HepG2 (cell line): Measurements from ENCODE around the gene STPG4. TPM values are rescaled to one million over a fixed set of nuclear protein-coding genes. Genes with fewer than 3 reads are reported as not detected.

Experiments
- ATAD3A ChIP-seq: sonication (generic); formaldehyde crosslinking; IDR thresholded peaks from 2 replicates; pipeline ENCODE4 v1.4.0; 2020; ENCODE audit warnings: missing genetic modification reagents
- DPF2 ChIP-seq: sonication (generic); formaldehyde crosslinking; IDR thresholded peaks from 2 replicates; pipeline ENCODE4 v1.4.0; 2020; ENCODE audit warnings: mild to moderate bottlenecking, low read depth, missing genetic modification reagents, borderline replicate concordance
- FOSL2 ChIP-seq: sonication (generic); formaldehyde crosslinking; IDR thresholded peaks from 2 replicates; pipeline ENCODE4 v1.4.0; 2020; ENCODE audit warnings: missing genetic modification reagents
- GZF1 ChIP-seq: sonication (generic); formaldehyde crosslinking; IDR thresholded peaks from 2 replicates; pipeline ENCODE4 v1.5.1; 2020; ENCODE audit warnings: mild to moderate bottlenecking, missing genetic modification reagents
- MYC ChIP-seq: sonication (generic); formaldehyde crosslinking; IDR thresholded peaks from 2 replicates; pipeline ENCODE4 v1.9.0; 2021; ENCODE audit warnings: missing genetic modification reagents, borderline replicate concordance
- NFYC ChIP-seq: IDR thresholded peaks from 2 replicates; pipeline ENCODE4 v1.6.1; 2016; ENCODE audit warnings: missing genetic modification reagents, missing compliant biosample characterization
- RXRA ChIP-seq: sonication (generic); formaldehyde crosslinking; IDR thresholded peaks from 2 replicates; pipeline ENCODE4 v1.5.1; 2020; ENCODE audit warnings: missing genetic modification reagents
- SIX4 ChIP-seq: sonication (generic); formaldehyde crosslinking; IDR thresholded peaks from 2 replicates; pipeline ENCODE4 v1.4.0; 2020; ENCODE audit warnings: missing genetic modification reagents
- YY1 ChIP-seq: IDR thresholded peaks from 2 replicates; pipeline ENCODE4 v1.6.1; 2011; ENCODE audit warnings: low read length, low read depth, moderate library complexity, mild to moderate bottlenecking; ENCODE audit not compliant: insufficient read depth, insufficient replicate concordance
- ZC3H13 ChIP-seq: sonication (generic); formaldehyde crosslinking; IDR thresholded peaks from 2 replicates; pipeline ENCODE4 v1.8.1; 2023; ENCODE audit warnings: mild to moderate bottlenecking, missing genetic modification reagents, moderate library complexity
- ZFP36 ChIP-seq: fragments of 150-350 bp; IDR thresholded peaks from 2 replicates; pipeline ENCODE4 v1.6.1; 2018; ENCODE audit warnings: borderline replicate concordance, low read length, low read depth; ENCODE audit not compliant: partially characterized antibody
- ZNF337 ChIP-seq: sonication (generic); formaldehyde crosslinking; IDR thresholded peaks from 2 replicates; pipeline ENCODE4 v1.5.1; 2020; ENCODE audit warnings: missing genetic modification reagents, low read depth, mild to moderate bottlenecking, borderline replicate concordance
- ZNF383 ChIP-seq: sonication (generic); formaldehyde crosslinking; IDR thresholded peaks from 2 replicates; pipeline ENCODE4 v1.4.0; 2020; ENCODE audit warnings: missing genetic modification reagents, mild to moderate bottlenecking, borderline replicate concordance
- ZNF569 ChIP-seq: sonication (generic); formaldehyde crosslinking; IDR thresholded peaks from 2 replicates; pipeline ENCODE4 v1.5.0; 2020; ENCODE audit warnings: mild to moderate bottlenecking, missing genetic modification reagents, moderate library complexity, borderline replicate concordance
- ZSCAN20 ChIP-seq: sonication (generic); formaldehyde crosslinking; IDR thresholded peaks from 2 replicates; pipeline ENCODE4 v1.4.0; 2020; ENCODE audit warnings: missing genetic modification reagents, mild to moderate bottlenecking, borderline replicate concordance
- ZSCAN25 ChIP-seq: sonication (generic); formaldehyde crosslinking; IDR thresholded peaks from 2 replicates; pipeline ENCODE4 v1.8.0; 2022; ENCODE audit warnings: mild to moderate bottlenecking, missing genetic modification reagents
- polyA plus RNA-seq, 8 experiments: library from polyadenylated mRNA; depleted of rRNA in 3 of 8; stranded (reverse) in 7 of 8; unstranded in 1 of 8; fragments of >200 nt; fragmentation: Illumina TruSeq in 4 of 8; extraction: Trizol in 4 of 8; gene quantifications; 2 replicates each; pipeline versions ENCODE4 v1.2.1 to v1.2.3, GENCODE V29; 2011 to 2016; ENCODE audit warnings: low read depth in 4 of 8, missing spikeins in 1 of 8, mixed read lengths in 1 of 8; ENCODE audit not compliant: insufficient read depth in 1 of 8
- total RNA-seq, 5 experiments: library from RNA; depleted of rRNA; stranded (reverse); fragments of >200 nt; fragmentation: Illumina TruSeq; extraction: Trizol; gene quantifications; 2 replicates each; pipeline ENCODE4 v1.2.3, GENCODE V29; 2016; ENCODE audit warnings: low read depth in 1 of 5
- TF ChIP-seq, protein P1 (sequence below): sonication (generic); formaldehyde crosslinking; IDR thresholded peaks from 2 replicates; pipeline ENCODE4 v1.4.0; 2020; ENCODE audit warnings: missing genetic modification reagents, borderline replicate concordance
- TF ChIP-seq, protein P2 (sequence below): sonication (generic); formaldehyde crosslinking; IDR thresholded peaks from 2 replicates; pipeline ENCODE4 v1.4.0; 2020; ENCODE audit warnings: missing genetic modification reagents, mild to moderate bottlenecking, borderline replicate concordance
- TF ChIP-seq, protein P3 (sequence below): sonication (generic); formaldehyde crosslinking; IDR thresholded peaks from 2 replicates; pipeline ENCODE4 v1.4.0; 2020; ENCODE audit warnings: missing genetic modification reagents, borderline replicate concordance

STPG4 gene
- total and polyA plus RNA-seq, 2 of the 13 experiments (the other 11 are each of a cell fraction or from before 2014, with no cell fraction given): 0.11 to 0.15 TPM

DNA sequence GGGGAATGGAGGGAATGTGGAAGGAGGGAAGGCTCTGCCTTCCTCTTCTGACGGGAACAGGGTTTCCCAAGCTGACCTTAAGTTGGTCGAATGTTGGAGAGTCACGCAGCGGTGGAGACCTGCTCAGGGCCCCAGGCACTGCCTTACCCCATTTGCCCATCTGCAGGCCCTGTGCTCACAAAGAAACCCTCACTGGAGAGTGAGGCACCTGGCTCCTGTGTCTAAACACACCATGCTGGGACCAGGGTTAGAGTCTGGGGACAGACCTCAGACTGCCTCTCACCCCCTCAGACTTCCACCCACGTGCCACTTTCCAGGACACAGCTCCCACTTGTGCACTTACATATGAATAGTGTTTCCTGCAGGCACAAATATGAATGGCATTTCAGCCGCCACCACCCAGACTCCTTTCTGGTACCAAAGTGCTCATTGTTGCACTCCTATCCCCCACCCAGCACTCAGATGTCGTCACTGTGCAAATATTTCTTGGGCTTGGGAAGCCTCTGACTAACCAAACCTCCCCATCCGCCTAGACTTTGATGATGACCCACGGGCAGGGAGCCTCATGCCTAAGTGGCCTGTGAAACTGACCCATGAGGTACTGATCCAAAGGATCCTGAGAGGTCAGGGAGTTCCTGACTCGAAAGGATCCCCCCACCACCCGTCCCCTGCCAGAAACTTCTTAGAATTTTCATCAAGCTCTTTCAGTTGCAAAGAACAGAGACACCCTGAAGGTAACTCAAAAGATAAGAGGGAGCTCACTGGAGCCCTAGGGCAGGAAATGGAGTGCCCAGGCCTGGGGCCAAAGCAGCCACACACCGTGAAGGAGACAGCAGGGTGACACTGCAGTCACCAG lies 78.3 kb downstream of the STPG4 start (continued):
- TF ChIP-seq ZC3H13 (CRISPR knock-in tag) (peak; percentile 46; the same call in 1 of the 2 replicates), GZF1 (peak; percentile 59; the same call in 1 of the 2 replicates), SIX4 (peak; percentile 85; the same call in 1 of the 2 replicates), ZFP36 (no peak), RXRA (CRISPR knock-in tag) (peak; percentile 88), ZNF337 (CRISPR knock-in tag) (no peak), DPF2 (CRISPR knock-in tag) (peak; percentile 81), YY1 (peak; percentile 51), MYC (CRISPR knock-in tag) (peak; percentile 88), ZNF569 (no peak), ZSCAN20 (CRISPR knock-in tag) (no peak), ZSCAN25 (CRISPR knock-in tag) (peak; percentile 74; the same call in 1 of the 2 replicates), ATAD3A (CRISPR knock-in tag) (0 out of 2 replicates have a peak, but pooled peaks have one; percentile 53), FOSL2 (CRISPR knock-in tag) (peak; percentile 96), NFYC (CRISPR knock-in tag) (no peak; the same call in 1 of the 2 replicates), ZNF383 (CRISPR knock-in tag) (no peak)
- TF ChIP-seq, protein P1, sequence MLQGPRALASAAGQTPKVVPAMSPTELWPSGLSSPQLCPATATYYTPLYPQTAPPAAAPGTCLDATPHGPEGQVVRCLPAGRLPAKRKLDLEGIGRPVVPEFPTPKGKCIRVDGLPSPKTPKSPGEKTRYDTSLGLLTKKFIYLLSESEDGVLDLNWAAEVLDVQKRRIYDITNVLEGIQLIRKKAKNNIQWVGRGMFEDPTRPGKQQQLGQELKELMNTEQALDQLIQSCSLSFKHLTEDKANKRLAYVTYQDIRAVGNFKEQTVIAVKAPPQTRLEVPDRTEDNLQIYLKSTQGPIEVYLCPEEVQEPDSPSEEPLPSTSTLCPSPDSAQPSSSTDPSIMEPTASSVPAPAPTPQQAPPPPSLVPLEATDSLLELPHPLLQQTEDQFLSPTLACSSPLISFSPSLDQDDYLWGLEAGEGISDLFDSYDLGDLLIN (CRISPR knock-in tag): no peak
- TF ChIP-seq, protein P2, sequence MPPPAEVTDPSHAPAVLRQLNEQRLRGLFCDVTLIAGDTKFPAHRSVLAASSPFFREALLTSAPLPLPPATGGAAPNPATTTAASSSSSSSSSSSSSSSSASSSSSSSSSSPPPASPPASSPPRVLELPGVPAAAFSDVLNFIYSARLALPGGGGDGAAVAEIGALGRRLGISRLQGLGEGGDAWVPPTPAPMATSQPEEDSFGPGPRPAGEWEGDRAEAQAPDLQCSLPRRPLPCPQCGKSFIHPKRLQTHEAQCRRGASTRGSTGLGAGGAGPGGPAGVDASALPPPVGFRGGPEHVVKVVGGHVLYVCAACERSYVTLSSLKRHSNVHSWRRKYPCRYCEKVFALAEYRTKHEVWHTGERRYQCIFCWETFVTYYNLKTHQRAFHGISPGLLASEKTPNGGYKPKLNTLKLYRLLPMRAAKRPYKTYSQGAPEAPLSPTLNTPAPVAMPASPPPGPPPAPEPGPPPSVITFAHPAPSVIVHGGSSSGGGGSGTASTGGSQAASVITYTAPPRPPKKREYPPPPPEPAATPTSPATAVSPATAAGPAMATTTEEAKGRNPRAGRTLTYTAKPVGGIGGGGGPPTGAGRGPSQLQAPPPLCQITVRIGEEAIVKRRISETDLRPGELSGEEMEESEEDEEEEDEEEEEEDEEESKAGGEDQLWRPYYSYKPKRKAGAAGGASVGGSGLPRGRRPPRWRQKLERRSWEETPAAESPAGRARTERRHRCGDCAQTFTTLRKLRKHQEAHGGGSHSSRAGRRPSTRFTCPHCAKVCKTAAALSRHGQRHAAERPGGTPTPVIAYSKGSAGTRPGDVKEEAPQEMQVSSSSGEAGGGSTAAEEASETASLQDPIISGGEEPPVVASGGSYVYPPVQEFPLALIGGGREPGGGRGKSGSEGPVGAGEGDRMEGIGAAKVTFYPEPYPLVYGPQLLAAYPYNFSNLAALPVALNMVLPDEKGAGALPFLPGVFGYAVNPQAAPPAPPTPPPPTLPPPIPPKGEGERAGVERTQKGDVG (CRISPR knock-in tag): peak; percentile 69; the same call in 1 of the 2 replicates
- TF ChIP-seq, protein P3, sequence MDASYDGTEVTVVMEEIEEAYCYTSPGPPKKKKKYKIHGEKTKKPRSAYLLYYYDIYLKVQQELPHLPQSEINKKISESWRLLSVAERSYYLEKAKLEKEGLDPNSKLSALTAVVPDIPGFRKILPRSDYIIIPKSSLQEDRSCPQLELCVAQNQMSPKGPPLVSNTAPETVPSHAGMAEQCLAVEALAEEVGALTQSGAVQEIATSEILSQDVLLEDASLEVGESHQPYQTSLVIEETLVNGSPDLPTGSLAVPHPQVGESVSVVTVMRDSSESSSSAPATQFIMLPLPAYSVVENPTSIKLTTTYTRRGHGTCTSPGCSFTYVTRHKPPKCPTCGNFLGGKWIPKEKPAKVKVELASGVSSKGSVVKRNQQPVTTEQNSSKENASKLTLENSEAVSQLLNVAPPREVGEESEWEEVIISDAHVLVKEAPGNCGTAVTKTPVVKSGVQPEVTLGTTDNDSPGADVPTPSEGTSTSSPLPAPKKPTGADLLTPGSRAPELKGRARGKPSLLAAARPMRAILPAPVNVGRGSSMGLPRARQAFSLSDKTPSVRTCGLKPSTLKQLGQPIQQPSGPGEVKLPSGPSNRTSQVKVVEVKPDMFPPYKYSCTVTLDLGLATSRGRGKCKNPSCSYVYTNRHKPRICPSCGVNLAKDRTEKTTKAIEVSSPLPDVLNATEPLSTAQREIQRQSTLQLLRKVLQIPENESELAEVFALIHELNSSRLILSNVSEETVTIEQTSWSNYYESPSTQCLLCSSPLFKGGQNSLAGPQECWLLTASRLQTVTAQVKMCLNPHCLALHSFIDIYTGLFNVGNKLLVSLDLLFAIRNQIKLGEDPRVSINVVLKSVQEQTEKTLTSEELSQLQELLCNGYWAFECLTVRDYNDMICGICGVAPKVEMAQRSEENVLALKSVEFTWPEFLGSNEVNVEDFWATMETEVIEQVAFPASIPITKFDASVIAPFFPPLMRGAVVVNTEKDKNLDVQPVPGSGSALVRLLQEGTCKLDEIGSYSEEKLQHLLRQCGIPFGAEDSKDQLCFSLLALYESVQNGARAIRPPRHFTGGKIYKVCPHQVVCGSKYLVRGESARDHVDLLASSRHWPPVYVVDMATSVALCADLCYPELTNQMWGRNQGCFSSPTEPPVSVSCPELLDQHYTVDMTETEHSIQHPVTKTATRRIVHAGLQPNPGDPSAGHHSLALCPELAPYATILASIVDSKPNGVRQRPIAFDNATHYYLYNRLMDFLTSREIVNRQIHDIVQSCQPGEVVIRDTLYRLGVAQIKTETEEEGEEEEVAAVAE (CRISPR knock-in tag): peak; percentile 54; the same call in 1 of the 2 replicates
